GM12878 (cell line): ENCODE measurements around the gene BBS1. TPM values are rescaled to one million over a fixed set of nuclear protein-coding genes. Genes with fewer than 3 reads are reported as not detected.

Experiments
- ATAC-seq: fragments of 200-7000 bp; cut with Tn5 transposase; 3 replicates; pipeline ENCODE4 v1.9.1; 2020; ENCODE audit warnings: mild to moderate bottlenecking, moderate library complexity
- BruUV-seq: library from RNA; stranded (reverse); fragments of 400-500 nt; replicated peaks from 2 replicates; lab custom pipeline; 2021; lab: Mats Ljungman, UMichigan
- CTCF ChIA-PET: fragments of 300-600 bp; sonication (Branson Sonifier 250); formaldehyde crosslinking; extraction: SDS; loops from one replicate; lab custom pipeline; 2021; ENCODE audit warnings: inconsistent platforms; lab: Yijun Ruan, JAX
- POLR2A ChIA-PET: fragments of 350-600 bp; formaldehyde crosslinking; extraction: SDS; loops from one replicate; lab custom pipeline; 2021; ENCODE audit warnings: inconsistent platforms; lab: Charles Lee
- RAD21 ChIA-PET: fragments of 300-600 bp; sonication (Branson Sonifier 250); formaldehyde crosslinking; loops from one replicate; lab custom pipeline; 2023; ENCODE audit warnings: antibody characterized with exemption; ENCODE audit not compliant: unreplicated experiment; lab: Charles Lee
- SMC1A ChIA-PET: fragments of 300-600 bp; sonication (Branson Sonifier 250); formaldehyde crosslinking; loops from one replicate; lab custom pipeline; 2023; ENCODE audit not compliant: unreplicated experiment, uncharacterized antibody; lab: Charles Lee
- DNase-seq: peaks from one replicate; pipeline ENCODE4 v3.0.0-alpha.2; 2011; ENCODE audit warnings: low read depth, low spot score
- FAIRE-seq: peaks from 3 replicates; lab custom pipeline; 2011; peaks lifted over from hg19 to GRCh38; lab: Jason Lieb, UNC
- H2AFZ ChIP-seq: 2 replicates; pipeline ENCODE4 v1.6.0; 2011; ENCODE audit warnings: low read depth, low read length, control low read depth; ENCODE audit not compliant: control insufficient read depth
- H3K27ac ChIP-seq: 2 replicates; pipeline ENCODE4 v1.5.1; 2011; ENCODE audit warnings: control low read depth; ENCODE audit not compliant: control insufficient read depth, insufficient read depth
- H3K27me3 ChIP-seq, 2 experiments: replicated peaks in 1 of 2; 2 replicates each; pipeline versions ENCODE4 v1.6.0 to v1.6.1; 2011; ENCODE audit warnings: low read length in 1 of 2; ENCODE audit not compliant: control insufficient read depth in 2 of 2, insufficient read depth in 2 of 2
- H3K36me3 ChIP-seq, 2 experiments: 2 replicates each; pipeline ENCODE4 v1.5.1; 2011; ENCODE audit warnings: low read length in 1 of 2; ENCODE audit not compliant: control insufficient read depth in 2 of 2, insufficient read depth in 2 of 2
- H3K4me1 ChIP-seq: 2 replicates; pipeline ENCODE4 v1.6.1; 2011; ENCODE audit warnings: mild to moderate bottlenecking, low read length, moderate library complexity, mixed read lengths; ENCODE audit not compliant: control insufficient read depth, insufficient read depth
- H3K4me2 ChIP-seq: 2 replicates; pipeline ENCODE4 v1.6.0; 2011; ENCODE audit warnings: control low read depth; ENCODE audit not compliant: control insufficient read depth, insufficient read depth
- H3K4me3 ChIP-seq: fragments of 200-600 bp; sonication (generic); 2 replicates; pipeline ENCODE4 v1.5.1; 2016
- H3K79me2 ChIP-seq: 2 replicates; pipeline ENCODE4 v1.6.0; 2011; ENCODE audit warnings: low read length; ENCODE audit not compliant: control insufficient read depth, insufficient read depth
- H3K9ac ChIP-seq: 2 replicates; pipeline ENCODE4 v1.8.0; 2011; ENCODE audit warnings: low read length, control low read depth, mixed read lengths; ENCODE audit not compliant: control insufficient read depth, insufficient read depth
- H3K9me3 ChIP-seq: replicated peaks from 3 replicates; pipeline ENCODE4 v1.5.1; 2011; ENCODE audit warnings: mild to moderate bottlenecking, low read length; ENCODE audit not compliant: control insufficient read depth, insufficient read depth
- H4K20me1 ChIP-seq: 2 replicates; pipeline ENCODE4 v1.6.0; 2011; ENCODE audit not compliant: control insufficient read depth, insufficient read depth
- MYC ChIP-seq: IDR thresholded peaks from 2 replicates; pipeline ENCODE4 v1.6.1; 2011; ENCODE audit warnings: mild to moderate bottlenecking, low read length, moderate library complexity, inconsistent platforms; ENCODE audit not compliant: insufficient read depth, insufficient replicate concordance, insufficient read length, severe bottlenecking
- POLR2AphosphoS2 ChIP-seq: IDR thresholded peaks from 2 replicates; pipeline ENCODE4 v1.6.1; 2011; ENCODE audit warnings: low read depth, mild to moderate bottlenecking, low read length, improper control_type of control experiment, moderate library complexity
- WGBS: methylation state at CpG from one replicate; pipeline ENCODE4 v1.1.6; 2016; ENCODE audit warnings: low lambda C conversion rate; ENCODE audit not compliant: insufficient replicate concordance, insufficient coverage; ENCODE audit errors: missing lambda C conversion rate; 5-methylcytosine and 5-hydroxymethylcytosine counted together
- in situ Hi-C: fragments of 300-500 bp; cut with MboI; formaldehyde crosslinking; loops from 9 replicates; pipeline ENCODE4 v1.14.3; 2018; ENCODE audit warnings: mixed read lengths
- intact Hi-C: fragments of 100-400 bp; cut with micrococcal nuclease; formaldehyde crosslinking; loops from one replicate; pipeline ENCODE4 v1.14.2; 2022; ENCODE audit not compliant: unreplicated experiment
- polyA plus RNA-seq, 11 experiments: library from polyadenylated mRNA; depleted of rRNA in 4 of 11; unstranded in 6 of 11; stranded (reverse) in 5 of 11; fragments of >200 nt; fragmentation: Nextera tagmentation in 4 of 11; fragmentation: Illumina TruSeq in 1 of 11; extraction: Ambion mirVana in 4 of 11; extraction: Trizol in 1 of 11; gene quantifications; 1 replicate in 1 of 11; 2 replicates in 10 of 11; pipeline versions ENCODE4 v1.2.1 to v1.2.3, GENCODE V29; 2011 to 2016; ENCODE audit warnings: inconsistent platforms in 2 of 11, missing spikeins in 2 of 11, low read depth in 1 of 11
- total RNA-seq, 4 experiments: library from RNA; depleted of rRNA in 3 of 4; stranded (reverse); fragments of >200 nt in 3 of 4; fragmentation: Illumina TruSeq in 1 of 4; extraction: Trizol in 1 of 4; gene quantifications; 2 replicates each; pipeline versions ENCODE4 v1.2.1 to v1.2.3, GENCODE V29; 2013 to 2021
- TF ChIP-seq, protein P1 (sequence below): IDR thresholded peaks from 2 replicates; pipeline ENCODE4 v1.6.1; 2011; ENCODE audit warnings: borderline replicate concordance, low read depth, mild to moderate bottlenecking, moderate library complexity, low read length; ENCODE audit not compliant: insufficient read depth, poor library complexity, severe bottlenecking

Gene BBS1
- total and polyA plus RNA-seq, 10 of the 15 experiments (the other 5 are each of a cell fraction or from before 2014, with no cell fraction given) = 2.5 to 14.7 (median 8.7) TPM

DNA sequence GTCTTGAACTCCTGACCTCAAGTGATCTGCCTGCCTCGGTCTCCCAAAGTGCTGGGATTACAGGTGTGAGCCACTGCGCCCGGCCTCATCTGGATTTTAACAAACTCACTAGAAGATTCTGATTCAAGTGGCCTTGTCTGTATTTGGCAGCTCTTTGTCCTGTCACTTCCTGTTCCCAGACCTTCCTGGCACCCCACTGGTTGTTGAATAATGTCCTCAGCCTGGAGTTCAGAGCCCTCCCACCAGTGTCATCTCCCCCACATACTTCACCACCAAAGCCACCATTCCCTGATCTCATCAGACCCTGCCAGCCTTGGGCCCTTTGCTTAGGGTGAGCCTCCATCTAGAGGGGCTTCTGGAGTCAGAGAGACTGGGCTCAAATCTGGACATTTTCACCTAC is 40.4 kb upstream of the BBS1 start:
- Histone ChIP-seq H3K79me2 (no peaks in the 10 kb centered on the region), H3K4me2 (no peak overlapping the region), H3K36me3 (no peaks in the 10 kb centered on the region), H4K20me1 (no peaks in the 10 kb centered on the region), H2AFZ (no peak overlapping the region), H3K27me3 (no peaks in the 10 kb centered on the region)
- ChIA-PET SMC1A (interaction anchor here (0.6 to 0.7 kb wide), 2 partner anchors 9 to 84 kb away, joined by 3 read pairs; no protein-coding TSS in a partner anchor), POLR2A (no interaction called here), RAD21 (interaction anchor here (1.6 kb wide), 1 partner anchor 31 kb away, joined by 4 read pairs; the partner anchor contains the start of gene MRPL11)
- no TSS peak for BruUV-seq
- FAIRE-seq = no peak
- ATAC-seq = no peak
- in situ Hi-C loops = no loop called here
- no peak for TF ChIP-seq POLR2AphosphoS2
- TF ChIP-seq, all 136 proteins: peak for 0
- peaks cover 11% of the 10 kb centered on the region for H3K4me1 ChIP-seq
- H3K27ac ChIP-seq = no peak overlapping the region
- no peak for DNase-seq
- no peak overlapping the region for H3K9ac ChIP-seq
- no peak overlapping the region for H3K4me3 ChIP-seq
- CTCF ChIA-PET = interaction anchor here (1.1 to 1.2 kb wide), 2 partner anchors 9 to 31 kb away, joined by 3 read pairs; partner anchors contain the start of gene MRPL11
- no peaks in the 10 kb centered on the region for H3K9me3 ChIP-seq
- 75% methylated on average over 3 of the region's 3 CpGs for WGBS
- intact Hi-C loops = no loop called here

DNA sequence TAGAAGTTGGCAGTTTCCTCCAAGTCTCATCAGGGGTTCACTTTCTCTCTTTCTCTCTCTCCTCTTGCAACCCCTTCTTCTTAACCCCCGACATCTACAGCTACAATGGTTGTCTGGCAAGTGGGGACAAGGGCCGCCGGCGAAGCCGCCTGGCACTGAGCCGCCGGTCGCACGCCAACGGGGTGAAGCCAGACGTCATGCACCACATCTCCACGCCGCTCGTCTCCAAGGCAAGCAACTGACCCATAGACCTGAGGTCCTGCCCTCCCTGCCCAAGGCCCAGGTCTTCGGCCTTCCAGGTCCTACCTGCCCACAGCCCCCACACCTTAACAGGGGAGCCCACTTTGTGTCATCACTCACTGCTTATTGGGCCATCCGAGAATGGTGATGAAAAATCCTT is 39.3 kb upstream of the BBS1 start:
- TF ChIP-seq, protein P1, sequence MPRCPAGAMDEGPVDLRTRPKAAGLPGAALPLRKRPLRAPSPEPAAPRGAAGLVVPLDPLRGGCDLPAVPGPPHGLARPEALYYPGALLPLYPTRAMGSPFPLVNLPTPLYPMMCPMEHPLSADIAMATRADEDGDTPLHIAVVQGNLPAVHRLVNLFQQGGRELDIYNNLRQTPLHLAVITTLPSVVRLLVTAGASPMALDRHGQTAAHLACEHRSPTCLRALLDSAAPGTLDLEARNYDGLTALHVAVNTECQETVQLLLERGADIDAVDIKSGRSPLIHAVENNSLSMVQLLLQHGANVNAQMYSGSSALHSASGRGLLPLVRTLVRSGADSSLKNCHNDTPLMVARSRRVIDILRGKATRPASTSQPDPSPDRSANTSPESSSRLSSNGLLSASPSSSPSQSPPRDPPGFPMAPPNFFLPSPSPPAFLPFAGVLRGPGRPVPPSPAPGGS = peak; percentile 25
- TF ChIP-seq MYC = no peak
- H3K27ac ChIP-seq = no peak overlapping the region
- ATAC-seq (no peak), FAIRE-seq (no peak), DNase-seq (no peak)
- POLR2A ChIA-PET = no interaction called here
- intact Hi-C loops = no loop called here
- 94% methylated on average over 16 of the region's 16 CpGs for WGBS
- BruUV-seq = no TSS peak
- no peaks in the 10 kb centered on the region for H3K36me3 ChIP-seq
- no peaks in the 10 kb centered on the region for H3K27me3 ChIP-seq
- no peaks in the 10 kb centered on the region for H4K20me1 ChIP-seq
- no peak overlapping the region for H2AFZ ChIP-seq
- H3K4me1 ChIP-seq = no peaks in the 10 kb centered on the region
- H3K79me2 ChIP-seq = no peaks in the 10 kb centered on the region
- H3K4me3 ChIP-seq = no peak overlapping the region
- H3K4me2 ChIP-seq = no peak overlapping the region
- H3K9me3 ChIP-seq = no peaks in the 10 kb centered on the region
- SMC1A ChIA-PET = interaction anchor here (0.9 to 1.4 kb wide), 2 partner anchors 8 to 61 kb away, joined by 3 read pairs; no protein-coding TSS in a partner anchor
- H3K9ac ChIP-seq = no peak overlapping the region
- CTCF ChIA-PET = interaction anchor here (1.2 kb wide), 1 partner anchor 32 kb away, joined by 3 read pairs; the partner anchor contains the start of gene MRPL11
- RAD21 ChIA-PET = interaction anchor here (0.9 kb wide), 1 partner anchor 9 kb away, joined by 3 read pairs; the partner anchor contains the start of gene DPP3
- in situ Hi-C loops = no loop called here
